ENCODE results near the gene DOCK9.

DNA sequence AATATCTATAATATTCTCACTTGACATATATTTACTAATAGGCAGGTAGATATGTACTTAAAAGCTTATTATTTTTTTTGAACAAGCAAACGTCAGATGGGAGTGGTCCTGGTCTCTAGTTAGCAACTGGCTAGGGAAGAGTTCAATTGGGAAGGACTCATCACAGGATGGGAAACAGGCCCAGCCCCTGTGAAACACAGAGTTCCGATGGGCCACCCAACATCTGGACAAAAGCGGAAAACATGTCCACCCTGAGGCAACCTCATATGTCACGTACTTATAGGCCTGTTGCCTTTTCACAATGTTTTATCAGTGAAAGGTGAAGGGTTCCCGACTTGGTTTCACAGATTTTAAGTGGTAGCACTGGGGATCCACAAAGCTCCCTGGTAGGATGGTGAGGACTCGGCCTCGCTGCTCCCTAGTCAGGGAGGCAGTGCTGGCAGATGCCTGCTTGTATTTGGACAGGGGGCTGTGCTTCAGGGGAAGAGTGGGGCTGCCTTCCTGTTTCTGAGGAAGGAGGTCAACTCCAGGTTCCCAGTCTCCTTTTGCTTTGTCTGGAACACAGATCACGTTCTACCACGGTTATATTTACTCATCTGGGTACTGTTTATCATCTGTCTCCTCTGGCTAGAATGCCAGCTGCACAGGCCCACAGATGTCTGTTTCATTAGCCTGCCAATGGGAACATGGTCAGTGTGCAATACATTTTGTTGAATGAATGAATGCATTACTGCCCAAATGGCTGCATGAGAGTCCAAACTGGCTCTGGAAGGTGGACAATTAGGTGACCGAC, 176.0 kb downstream of the DOCK9 start:
- TF ChIP-seq, protein P1, sequence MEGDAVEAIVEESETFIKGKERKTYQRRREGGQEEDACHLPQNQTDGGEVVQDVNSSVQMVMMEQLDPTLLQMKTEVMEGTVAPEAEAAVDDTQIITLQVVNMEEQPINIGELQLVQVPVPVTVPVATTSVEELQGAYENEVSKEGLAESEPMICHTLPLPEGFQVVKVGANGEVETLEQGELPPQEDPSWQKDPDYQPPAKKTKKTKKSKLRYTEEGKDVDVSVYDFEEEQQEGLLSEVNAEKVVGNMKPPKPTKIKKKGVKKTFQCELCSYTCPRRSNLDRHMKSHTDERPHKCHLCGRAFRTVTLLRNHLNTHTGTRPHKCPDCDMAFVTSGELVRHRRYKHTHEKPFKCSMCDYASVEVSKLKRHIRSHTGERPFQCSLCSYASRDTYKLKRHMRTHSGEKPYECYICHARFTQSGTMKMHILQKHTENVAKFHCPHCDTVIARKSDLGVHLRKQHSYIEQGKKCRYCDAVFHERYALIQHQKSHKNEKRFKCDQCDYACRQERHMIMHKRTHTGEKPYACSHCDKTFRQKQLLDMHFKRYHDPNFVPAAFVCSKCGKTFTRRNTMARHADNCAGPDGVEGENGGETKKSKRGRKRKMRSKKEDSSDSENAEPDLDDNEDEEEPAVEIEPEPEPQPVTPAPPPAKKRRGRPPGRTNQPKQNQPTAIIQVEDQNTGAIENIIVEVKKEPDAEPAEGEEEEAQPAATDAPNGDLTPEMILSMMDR (IDR thresholded peaks at IDR 0.05): no peak
- TF ChIP-seq POLR2A (IDR thresholded peaks at IDR 0.05) (no peak), EP300 (IDR thresholded peaks at IDR 0.05) (no peak), POLR2AphosphoS5 (IDR thresholded peaks at IDR 0.05) (no peak)

Measured in upper lobe of left lung (tissue), 4 donors.